ENCODE results near the gene KRT40.

- TF ChIP-seq CTCF (IDR thresholded peaks at IDR 0.05) = no peak
- TF ChIP-seq POLR2A (IDR thresholded peaks at IDR 0.05) = no peak
Observed at GRCh38 chr17:40960144-40960543, 24.0 kb downstream of the KRT40 start.
